ENCODE measurements around the gene ATG16L2.

The ATG16L2 gene

GRCh38 chr11:72814286-72815109 lies at the start of gene ATG16L2 (continued):
- TF ChIP-seq YY2 (tag by site-specific recombination; IDR thresholded peaks at IDR 0.05) (peak; percentile 71), ELK4 (IDR thresholded peaks at IDR 0.05; ENCODE audit: borderline replicate concordance, low read depth, low read length) (no peak), ZNF391 (tag by site-specific recombination; IDR thresholded peaks at IDR 0.05; ENCODE audit: borderline replicate concordance, low read depth) (peak; percentile 67; the same call in 1 of the 2 replicates), ZNF341 (tag by site-specific recombination; IDR thresholded peaks at IDR 0.05; ENCODE audit: low read depth) (peak; percentile 51; the same call in 1 of the 2 replicates), ZNF843 (tag by site-specific recombination; IDR thresholded peaks at IDR 0.05) (0 out of 2 replicates have a peak, but pooled peaks have one; percentile 41), ZNF140 (tag by site-specific recombination; IDR thresholded peaks at IDR 0.05) (no peak), ZBTB8A (tag by site-specific recombination; IDR thresholded peaks at IDR 0.05) (peak; percentile 95), ZBTB49 (tag by site-specific recombination; IDR thresholded peaks at IDR 0.05; ENCODE audit: low read depth) (no peak), SP3 (tag by site-specific recombination; IDR thresholded peaks at IDR 0.05) (peak; percentile 61; the same call in 1 of the 2 replicates), ZNF670 (tag by site-specific recombination; IDR thresholded peaks at IDR 0.05; ENCODE audit: low read depth) (no peak), ZFP3 (tag by site-specific recombination; IDR thresholded peaks at IDR 0.05; ENCODE audit: low read depth) (no peak), RBAK (tag by site-specific recombination; IDR thresholded peaks at IDR 0.05) (no peak), ZNF561 (tag by site-specific recombination; IDR thresholded peaks at IDR 0.05; ENCODE audit: borderline replicate concordance) (peak; percentile 45; the same call in 1 of the 2 replicates), ZNF549 (tag by site-specific recombination; IDR thresholded peaks at IDR 0.05) (no peak), ZNF2 (tag by site-specific recombination; IDR thresholded peaks at IDR 0.05) (peak; percentile 21; the same call in 1 of the 2 replicates), ZXDB (tag by site-specific recombination; IDR thresholded peaks at IDR 0.05) (peak; percentile 46), ZBTB1 (tag by site-specific recombination; IDR thresholded peaks at IDR 0.05) (no peak), ZNF514 (tag by site-specific recombination; IDR thresholded peaks at IDR 0.05) (no peak), ZNF132 (tag by site-specific recombination; IDR thresholded peaks at IDR 0.05; ENCODE audit: borderline replicate concordance) (no peak), ZNF26 (tag by site-specific recombination; IDR thresholded peaks at IDR 0.05) (no peak), ZEB2 (tag by site-specific recombination; IDR thresholded peaks at IDR 0.05) (peak; percentile 51; the same call in 1 of the 2 replicates), KLF7 (tag by site-specific recombination; IDR thresholded peaks at IDR 0.05; ENCODE audit: borderline replicate concordance) (0 out of 2 replicates have a peak, but pooled peaks have one; percentile 51), ZNF629 (tag by site-specific recombination; IDR thresholded peaks at IDR 0.05) (peak; percentile 40), KLF16 (tag by site-specific recombination; IDR thresholded peaks at IDR 0.05) (peak; percentile 14; the same call in 1 of the 2 replicates), ZBTB17 (tag by site-specific recombination; IDR thresholded peaks at IDR 0.05) (peak; percentile 74; the same call in 1 of the 2 replicates), ZNF488 (tag by site-specific recombination; IDR thresholded peaks at IDR 0.05) (no peak), ZNF239 (tag by site-specific recombination; IDR thresholded peaks at IDR 0.05) (peak; percentile 74; the same call in 1 of the 2 replicates), SP2 (tag by site-specific recombination; IDR thresholded peaks at IDR 0.05) (peak; percentile 56), ZNF692 (tag by site-specific recombination; IDR thresholded peaks at IDR 0.05) (peak; percentile 67), ZNF335 (tag by site-specific recombination; conservative IDR thresholded peaks at IDR 0.05) (peak; percentile 83), CTCF (tag by site-specific recombination; IDR thresholded peaks at IDR 0.05) (peak; percentile 22; the same call in 1 of the 2 replicates)

Measured in HEK293 (cell line).